ENCODE measurements around the gene TNKS1BP1.

TNKS1BP1 gene

GRCh38 chr11:57348052-57348451, 23.3 kb upstream of the TNKS1BP1 start:
- Histone ChIP-seq H3K27ac (no peak overlapping the region), H2AFZ (ENCODE audit: low read depth) (no peak overlapping the region), H3K36me3 (ENCODE audit: insufficient read depth) (no peaks in the 10 kb centered on the region)

DNA sequence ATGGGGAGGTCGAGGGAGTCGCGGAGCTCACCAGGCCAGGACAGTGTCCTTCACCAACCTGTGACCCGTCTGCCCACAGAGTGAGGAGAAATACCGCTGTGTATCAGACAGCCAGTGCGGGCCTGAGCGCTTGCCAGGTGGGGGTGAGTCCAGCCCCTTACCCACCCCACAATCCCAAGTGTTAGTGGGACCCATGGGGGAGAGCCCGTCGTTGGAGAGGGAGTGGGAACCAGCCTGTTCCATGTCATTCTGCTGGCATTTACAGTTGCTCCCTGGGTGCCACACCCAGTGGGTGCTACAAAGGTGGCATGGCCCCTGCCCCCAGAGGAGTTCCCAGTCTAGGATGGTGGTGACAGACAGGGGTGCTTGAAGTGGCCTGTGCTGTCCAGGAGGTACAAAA, 22.6 kb upstream of the TNKS1BP1 start:
- H3K4me2 ChIP-seq, result no peak overlapping the region
- no peaks in the 10 kb centered on the region for H3K27me3 ChIP-seq (ENCODE audit: insufficient read depth, low read depth)
- H2AFZ ChIP-seq (ENCODE audit: low read depth), result no peak overlapping the region
- H3K4me1 ChIP-seq (ENCODE audit: low read depth, poor library complexity, severe bottlenecking), result no peaks in the 10 kb centered on the region
- no peak overlapping the region for H3K4me3 ChIP-seq (IDR thresholded peaks at IDR 0.05; ENCODE audit: insufficient read depth, low read depth, low read length)
- H3K27ac ChIP-seq, result no peak overlapping the region
- H4K20me1 ChIP-seq (ENCODE audit: insufficient read depth), result no peaks in the 10 kb centered on the region
- no peak overlapping the region for H3K9ac ChIP-seq
- TF ChIP-seq, protein P1, sequence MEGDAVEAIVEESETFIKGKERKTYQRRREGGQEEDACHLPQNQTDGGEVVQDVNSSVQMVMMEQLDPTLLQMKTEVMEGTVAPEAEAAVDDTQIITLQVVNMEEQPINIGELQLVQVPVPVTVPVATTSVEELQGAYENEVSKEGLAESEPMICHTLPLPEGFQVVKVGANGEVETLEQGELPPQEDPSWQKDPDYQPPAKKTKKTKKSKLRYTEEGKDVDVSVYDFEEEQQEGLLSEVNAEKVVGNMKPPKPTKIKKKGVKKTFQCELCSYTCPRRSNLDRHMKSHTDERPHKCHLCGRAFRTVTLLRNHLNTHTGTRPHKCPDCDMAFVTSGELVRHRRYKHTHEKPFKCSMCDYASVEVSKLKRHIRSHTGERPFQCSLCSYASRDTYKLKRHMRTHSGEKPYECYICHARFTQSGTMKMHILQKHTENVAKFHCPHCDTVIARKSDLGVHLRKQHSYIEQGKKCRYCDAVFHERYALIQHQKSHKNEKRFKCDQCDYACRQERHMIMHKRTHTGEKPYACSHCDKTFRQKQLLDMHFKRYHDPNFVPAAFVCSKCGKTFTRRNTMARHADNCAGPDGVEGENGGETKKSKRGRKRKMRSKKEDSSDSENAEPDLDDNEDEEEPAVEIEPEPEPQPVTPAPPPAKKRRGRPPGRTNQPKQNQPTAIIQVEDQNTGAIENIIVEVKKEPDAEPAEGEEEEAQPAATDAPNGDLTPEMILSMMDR (conservative IDR thresholded peaks at IDR 0.05; ENCODE audit: low read depth, low read length), result no peak
- H3K79me2 ChIP-seq (ENCODE audit: insufficient read depth, low read depth), result no peaks in the 10 kb centered on the region
- H3K36me3 ChIP-seq (ENCODE audit: insufficient read depth), result no peaks in the 10 kb centered on the region

More at GRCh38 chr11:57348052-57348451, 23.3 kb upstream of the TNKS1BP1 start:
- TF ChIP-seq, protein P1 (conservative IDR thresholded peaks at IDR 0.05; ENCODE audit: low read depth, low read length), result no peak
- Histone ChIP-seq H3K4me2 (no peak overlapping the region), H3K4me3 (IDR thresholded peaks at IDR 0.05; ENCODE audit: insufficient read depth, low read depth, low read length) (no peak overlapping the region), H4K20me1 (ENCODE audit: insufficient read depth) (no peaks in the 10 kb centered on the region), H3K4me1 (ENCODE audit: low read depth, poor library complexity, severe bottlenecking) (no peaks in the 10 kb centered on the region), H3K9ac (no peak overlapping the region), H3K27me3 (ENCODE audit: insufficient read depth, low read depth) (no peaks in the 10 kb centered on the region), H3K79me2 (ENCODE audit: insufficient read depth, low read depth) (no peaks in the 10 kb centered on the region)

DNA sequence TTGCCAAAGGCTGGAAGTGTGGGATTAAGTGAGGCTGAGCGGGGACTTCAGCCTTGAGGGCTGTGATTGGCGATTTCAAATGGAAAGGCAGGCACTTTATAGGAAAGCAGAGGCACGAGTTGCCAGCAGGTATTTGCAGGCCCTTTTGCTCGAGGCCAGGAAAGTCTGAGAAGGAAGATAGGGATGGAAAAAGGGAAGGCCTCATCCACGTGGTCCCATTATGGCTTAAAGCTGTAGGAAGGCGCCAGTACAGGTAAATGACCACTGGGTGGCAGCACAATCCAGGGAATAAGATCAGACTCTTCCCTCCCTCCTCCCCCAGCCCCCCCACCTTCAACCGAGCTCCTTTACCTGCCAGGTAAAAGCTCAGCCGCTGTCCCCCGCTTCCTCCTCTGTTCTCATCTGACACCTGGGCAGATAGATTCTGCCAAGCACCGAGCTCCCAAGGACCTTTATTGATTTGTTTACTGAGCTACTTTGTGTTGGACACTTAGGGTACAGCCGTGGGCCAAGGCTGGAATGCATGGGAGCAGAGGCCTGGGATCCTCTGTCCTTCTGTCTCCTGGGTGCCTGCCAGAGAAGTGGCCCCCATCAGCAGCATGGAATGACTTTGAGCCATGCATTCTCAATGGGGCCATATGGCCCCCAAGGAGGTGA, 20.9 kb upstream of the TNKS1BP1 start:
- H3K27ac ChIP-seq, result no peak overlapping the region
- H3K79me2 ChIP-seq (ENCODE audit: insufficient read depth, low read depth), result no peaks in the 10 kb centered on the region
- peak overlapping the region; percentile 96 for H2AFZ ChIP-seq (ENCODE audit: low read depth)
- no peak overlapping the region for H3K4me3 ChIP-seq (IDR thresholded peaks at IDR 0.05; ENCODE audit: insufficient read depth, low read depth, low read length)
- H3K36me3 ChIP-seq (ENCODE audit: insufficient read depth), result no peaks in the 10 kb centered on the region
- peak overlapping the region; percentile 26; the same call in 1 of the 2 replicates for H3K4me2 ChIP-seq
- TF ChIP-seq, protein P1 (conservative IDR thresholded peaks at IDR 0.05; ENCODE audit: low read depth, low read length), result peak; percentile 69
- H4K20me1 ChIP-seq (ENCODE audit: insufficient read depth), result no peaks in the 10 kb centered on the region
- H3K4me1 ChIP-seq (ENCODE audit: low read depth, poor library complexity, severe bottlenecking), result no peaks in the 10 kb centered on the region
- no peak overlapping the region for H3K9ac ChIP-seq
- no peaks in the 10 kb centered on the region for H3K27me3 ChIP-seq (ENCODE audit: insufficient read depth, low read depth)

GRCh38 chr11:57344826-57345225, 20.1 kb upstream of the TNKS1BP1 start:
- no peaks in the 10 kb centered on the region for H3K4me1 ChIP-seq (ENCODE audit: low read depth, poor library complexity, severe bottlenecking)
- H3K27me3 ChIP-seq (ENCODE audit: insufficient read depth, low read depth), result no peaks in the 10 kb centered on the region
- no peak overlapping the region for H3K4me2 ChIP-seq
- no peaks in the 10 kb centered on the region for H3K79me2 ChIP-seq (ENCODE audit: insufficient read depth, low read depth)
- peak overlapping the region; percentile 96 for H2AFZ ChIP-seq (ENCODE audit: low read depth)
- H3K9ac ChIP-seq, result no peak overlapping the region
- no peak overlapping the region for H3K4me3 ChIP-seq (IDR thresholded peaks at IDR 0.05; ENCODE audit: insufficient read depth, low read depth, low read length)
- TF ChIP-seq, protein P1 (conservative IDR thresholded peaks at IDR 0.05; ENCODE audit: low read depth, low read length), result no peak
- no peak overlapping the region for H3K27ac ChIP-seq
- no peaks in the 10 kb centered on the region for H4K20me1 ChIP-seq (ENCODE audit: insufficient read depth)
- no peaks in the 10 kb centered on the region for H3K36me3 ChIP-seq (ENCODE audit: insufficient read depth)
